Measurements from ENCODE around the gene MYO10. TPM values are rescaled to one million over a fixed set of nuclear protein-coding genes. Genes with fewer than 3 reads are reported as not detected.

Gene MYO10
- polyA plus RNA-seq, 3 donors: 0.23 to 1.1 (median 0.35) TPM

DNA sequence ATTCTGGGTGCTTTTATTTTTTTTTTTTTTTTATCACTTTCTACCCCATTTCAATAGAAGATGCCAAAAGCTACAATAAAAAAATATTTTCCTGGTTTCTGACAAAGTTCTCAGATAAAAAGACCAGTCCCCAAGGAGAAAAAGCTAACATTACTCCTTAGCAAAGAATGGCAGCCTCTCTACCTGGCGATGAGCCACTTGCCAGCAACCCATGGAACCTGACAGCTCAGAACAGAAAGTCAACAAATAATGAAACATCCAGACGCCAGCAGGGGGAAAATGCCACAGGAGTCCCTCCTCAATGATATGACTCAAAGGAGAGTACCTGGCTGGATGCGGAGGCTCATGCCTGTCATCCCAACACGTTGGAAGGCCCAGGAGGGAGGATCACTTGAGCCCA lies 123.2 kb downstream of the MYO10 start:
- no peak overlapping the region for H3K4me3 ChIP-seq (replicated peaks in 1 of 3; ENCODE audit: low read depth in 2 of 3, low read length in 3 of 3)
- H3K27me3 Mint-ChIP-seq (ENCODE audit: low read depth in 3 of 3): peaks cover 2 to 7% (median 4%) of the 10 kb centered on the region in 3 donors

DNA sequence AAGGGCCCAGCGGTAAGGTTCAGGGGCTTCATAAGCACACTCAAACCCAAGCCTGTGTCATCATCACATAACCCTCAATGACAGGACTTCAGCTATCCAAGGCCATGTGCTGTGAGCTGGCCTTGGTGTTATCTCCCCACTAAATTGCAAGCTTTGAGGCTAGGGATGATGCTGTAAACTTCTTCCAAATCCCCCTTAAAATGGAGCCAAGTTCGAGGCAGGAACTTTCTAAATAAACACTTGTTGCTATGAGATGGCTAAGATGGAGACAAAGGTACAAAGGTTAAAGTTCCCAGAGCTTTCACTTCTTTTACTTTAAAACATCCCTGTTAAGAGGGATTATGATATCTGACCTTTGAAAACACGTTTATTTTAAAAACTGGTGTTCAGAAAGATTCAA lies 123.6 kb downstream of the MYO10 start:
- TF ChIP-seq, protein P1, sequence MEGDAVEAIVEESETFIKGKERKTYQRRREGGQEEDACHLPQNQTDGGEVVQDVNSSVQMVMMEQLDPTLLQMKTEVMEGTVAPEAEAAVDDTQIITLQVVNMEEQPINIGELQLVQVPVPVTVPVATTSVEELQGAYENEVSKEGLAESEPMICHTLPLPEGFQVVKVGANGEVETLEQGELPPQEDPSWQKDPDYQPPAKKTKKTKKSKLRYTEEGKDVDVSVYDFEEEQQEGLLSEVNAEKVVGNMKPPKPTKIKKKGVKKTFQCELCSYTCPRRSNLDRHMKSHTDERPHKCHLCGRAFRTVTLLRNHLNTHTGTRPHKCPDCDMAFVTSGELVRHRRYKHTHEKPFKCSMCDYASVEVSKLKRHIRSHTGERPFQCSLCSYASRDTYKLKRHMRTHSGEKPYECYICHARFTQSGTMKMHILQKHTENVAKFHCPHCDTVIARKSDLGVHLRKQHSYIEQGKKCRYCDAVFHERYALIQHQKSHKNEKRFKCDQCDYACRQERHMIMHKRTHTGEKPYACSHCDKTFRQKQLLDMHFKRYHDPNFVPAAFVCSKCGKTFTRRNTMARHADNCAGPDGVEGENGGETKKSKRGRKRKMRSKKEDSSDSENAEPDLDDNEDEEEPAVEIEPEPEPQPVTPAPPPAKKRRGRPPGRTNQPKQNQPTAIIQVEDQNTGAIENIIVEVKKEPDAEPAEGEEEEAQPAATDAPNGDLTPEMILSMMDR (IDR thresholded peaks at IDR 0.05): no peak
- DNase-seq: no peak
- Histone ChIP-seq H3K4me2 (replicated peaks; ENCODE audit: extremely low read depth, low read length, poor library complexity, severe bottlenecking) (no peak overlapping the region), H3K9me3 (replicated peaks in 1 of 2; ENCODE audit: control insufficient read depth in 1 of 2, insufficient read depth in 1 of 2, low read length in 2 of 2) (no peaks in the 10 kb centered on the region), H3K4me3 (replicated peaks in 1 of 3; ENCODE audit: low read depth in 2 of 3, low read length in 3 of 3) (no peak overlapping the region), H3K79me2 (ENCODE audit: insufficient read depth, low read length) (no peaks in the 10 kb centered on the region), H3K4me1 (ENCODE audit: control insufficient read depth in 1 of 2, insufficient read depth in 2 of 2, low read length in 2 of 2) (no peaks in the 10 kb centered on the region), H2AFZ (ENCODE audit: insufficient read depth, low read depth, low read length, poor library complexity, severe bottlenecking) (no peak overlapping the region), H3K27me3 (ENCODE audit: control insufficient read depth in 2 of 2, insufficient read depth in 2 of 2, low read length in 2 of 2) (no peaks in the 10 kb centered on the region), H3K36me3 (replicated peaks in 1 of 2; ENCODE audit: control insufficient read depth in 1 of 2, insufficient read depth in 2 of 2, low read length in 2 of 2) (no peaks in the 10 kb centered on the region), H4K20me1 (ENCODE audit: insufficient read depth, low read length) (no peaks in the 10 kb centered on the region), H3K27ac (ENCODE audit: low read depth in 1 of 2, low read length in 2 of 2) (no peak overlapping the region), H3K9ac (ENCODE audit: insufficient read depth, low read length, poor library complexity, severe bottlenecking) (no peak overlapping the region)
- intact Hi-C loops (cut with micrococcal nuclease): no loop called here
- Mint-ChIP-seq H3K4me1 (no peaks in the 10 kb centered on the region), H3K36me3 (no peaks in the 10 kb centered on the region), H3K9me3 (no peaks in the 10 kb centered on the region), H3K27me3 (ENCODE audit: low read depth in 3 of 3) (peaks cover 2 to 7% (median 4%) of the 10 kb centered on the region in 3 donors), H3K27ac (no peak overlapping the region), H3K4me3 (no peak overlapping the region)
- 100% methylated on average over 1 of the region's 3 CpGs for WGBS (ENCODE audit: insufficient coverage)

More for the DNA sequence above, 123.2 kb downstream of the MYO10 start:
- H3K36me3 Mint-ChIP-seq: no peaks in the 10 kb centered on the region
- Histone ChIP-seq H3K9ac (ENCODE audit: insufficient read depth, low read length, poor library complexity, severe bottlenecking) (no peak overlapping the region), H3K27ac (ENCODE audit: low read depth in 1 of 2, low read length in 2 of 2) (no peak overlapping the region), H4K20me1 (ENCODE audit: insufficient read depth, low read length) (no peaks in the 10 kb centered on the region), H2AFZ (ENCODE audit: insufficient read depth, low read depth, low read length, poor library complexity, severe bottlenecking) (no peak overlapping the region), H3K9me3 (replicated peaks in 1 of 2; ENCODE audit: control insufficient read depth in 1 of 2, insufficient read depth in 1 of 2, low read length in 2 of 2) (no peaks in the 10 kb centered on the region), H3K27me3 (ENCODE audit: control insufficient read depth in 2 of 2, insufficient read depth in 2 of 2, low read length in 2 of 2) (no peaks in the 10 kb centered on the region), H3K79me2 (ENCODE audit: insufficient read depth, low read length) (no peaks in the 10 kb centered on the region), H3K4me1 (ENCODE audit: control insufficient read depth in 1 of 2, insufficient read depth in 2 of 2, low read length in 2 of 2) (no peaks in the 10 kb centered on the region), H3K36me3 (replicated peaks in 1 of 2; ENCODE audit: control insufficient read depth in 1 of 2, insufficient read depth in 2 of 2, low read length in 2 of 2) (no peaks in the 10 kb centered on the region), H3K4me2 (replicated peaks; ENCODE audit: extremely low read depth, low read length, poor library complexity, severe bottlenecking) (no peak overlapping the region)
- no peak overlapping the region for H3K4me3 Mint-ChIP-seq
- TF ChIP-seq, protein P1 (IDR thresholded peaks at IDR 0.05): no peak
- no peak overlapping the region for H3K27ac Mint-ChIP-seq
- H3K4me1 Mint-ChIP-seq: no peaks in the 10 kb centered on the region
- H3K9me3 Mint-ChIP-seq: no peaks in the 10 kb centered on the region
- intact Hi-C loops (cut with micrococcal nuclease): no loop called here
- 100% methylated on average over 3 of the region's 4 CpGs for WGBS (ENCODE audit: insufficient coverage)
- DNase-seq: no peak
